GM23338 (cell line): ENCODE measurements around the gene TSFM. TPM values are rescaled to one million over a fixed set of nuclear protein-coding genes. Genes with fewer than 3 reads are reported as not detected.

Source experiments
- ATAC-seq: fragments of 200-7000 bp; cut with Tn5 transposase; 3 replicates; pipeline ENCODE4 v1.9.1; 2020
- DNase-seq: peaks from one replicate; pipeline ENCODE4 v3.0.0-alpha.2; 2015; ENCODE audit warnings: low spot score
- H2AFZ ChIP-seq: fragments of 200-600 bp; sonication (generic); 2 replicates; pipeline ENCODE4 v1.8.0; 2016; ENCODE audit warnings: antibody characterized with exemption, mild to moderate bottlenecking, moderate library complexity
- H3F3A ChIP-seq: fragments of 200-600 bp; sonication (generic); replicated peaks from 2 replicates; pipeline ENCODE4 v1.8.0; 2017; ENCODE audit warnings: antibody characterized with exemption, mixed run types, low read depth
- H3K27ac ChIP-seq: fragments of 200-600 bp; sonication (generic); 2 replicates; pipeline ENCODE4 v1.6.1; 2016; ENCODE audit warnings: low read depth
- H3K27me3 ChIP-seq: fragments of 200-600 bp; sonication (generic); 2 replicates; pipeline ENCODE4 v1.8.0; 2016; ENCODE audit warnings: mild to moderate bottlenecking, mixed run types, moderate library complexity; ENCODE audit not compliant: insufficient read depth
- H3K36me3 ChIP-seq: fragments of 200-600 bp; sonication (generic); 2 replicates; pipeline ENCODE4 v1.8.0; 2016; ENCODE audit warnings: mild to moderate bottlenecking; ENCODE audit not compliant: insufficient read depth
- H3K4me1 ChIP-seq: fragments of 200-600 bp; sonication (generic); 2 replicates; pipeline ENCODE4 v1.8.0; 2016; ENCODE audit warnings: mild to moderate bottlenecking, moderate library complexity; ENCODE audit not compliant: insufficient read depth
- H3K4me2 ChIP-seq: fragments of 200-600 bp; sonication (generic); 2 replicates; pipeline ENCODE4 v1.7.1; 2017; ENCODE audit warnings: mixed run types
- H3K4me3 ChIP-seq: fragments of 200-600 bp; sonication (generic); 2 replicates; pipeline ENCODE4 v1.6.1; 2016; ENCODE audit warnings: mixed run types
- H3K79me2 ChIP-seq: fragments of 200-600 bp; sonication (generic); replicated peaks from 2 replicates; pipeline ENCODE4 v1.8.0; 2017; ENCODE audit warnings: mild to moderate bottlenecking; ENCODE audit not compliant: insufficient read depth
- H3K9me2 ChIP-seq: fragments of 200-600 bp; sonication (generic); 2 replicates; pipeline ENCODE4 v1.8.0; 2017; ENCODE audit not compliant: insufficient read depth
- H4K20me1 ChIP-seq: fragments of 200-600 bp; sonication (generic); replicated peaks from 2 replicates; pipeline ENCODE4 v1.8.0; 2017; ENCODE audit warnings: mild to moderate bottlenecking; ENCODE audit not compliant: insufficient read depth
- H3K27ac Mint-ChIP-seq: 2 replicates; pipeline ENCODE4 v1.8.0; 2020; ENCODE audit warnings: inconsistent platforms, mild to moderate bottlenecking, moderate library complexity, mixed read lengths
- H3K27me3 Mint-ChIP-seq: 3 replicates; pipeline ENCODE4 v1.8.0; 2022; ENCODE audit warnings: low read depth, mild to moderate bottlenecking, moderate library complexity, mixed read lengths, inconsistent platforms; ENCODE audit not compliant: insufficient read depth, poor library complexity
- H3K36me3 Mint-ChIP-seq: 3 replicates; pipeline ENCODE4 v1.8.0; 2021; ENCODE audit warnings: low read depth, mild to moderate bottlenecking, inconsistent platforms, moderate library complexity, mixed read lengths
- H3K4me1 Mint-ChIP-seq: 3 replicates; pipeline ENCODE4 v1.8.0; 2020; ENCODE audit warnings: mild to moderate bottlenecking, inconsistent platforms, mixed read lengths
- H3K4me3 Mint-ChIP-seq: 3 replicates; pipeline ENCODE4 v1.8.0; 2021; ENCODE audit warnings: moderate library complexity, mild to moderate bottlenecking, inconsistent platforms, mixed read lengths
- H3K9me3 Mint-ChIP-seq: 3 replicates; pipeline ENCODE4 v1.8.0; 2020; ENCODE audit warnings: moderate library complexity, mild to moderate bottlenecking, inconsistent platforms, mixed read lengths
- CREB1 ChIP-seq: fragments of 250-450 bp; sonication (Bioruptor Pico); IDR thresholded peaks from 2 replicates; pipeline ENCODE4 v1.5.0; 2020; ENCODE audit warnings: low read depth, mild to moderate bottlenecking, moderate library complexity
- EZH2 ChIP-seq: fragments of 200-600 bp; sonication (generic); IDR thresholded peaks from one replicate; pipeline ENCODE4 v1.8.0; 2017; ENCODE audit warnings: antibody characterized with exemption, mild to moderate bottlenecking, low read depth; ENCODE audit not compliant: unreplicated experiment
- EZH2phosphoT487 ChIP-seq: fragments of 200-600 bp; sonication (generic); IDR thresholded peaks from one replicate; pipeline ENCODE4 v1.8.1; 2018; ENCODE audit warnings: antibody characterized with exemption; ENCODE audit not compliant: unreplicated experiment
- JUNB ChIP-seq: IDR thresholded peaks from one replicate; pipeline ENCODE4 v1.6.1; 2016; ENCODE audit warnings: antibody characterized with exemption; ENCODE audit not compliant: unreplicated experiment
- NANOG ChIP-seq: IDR thresholded peaks from 2 replicates; pipeline ENCODE4 v1.6.1; 2016; ENCODE audit warnings: antibody characterized with exemption, borderline replicate concordance
- POLR2AphosphoS5 ChIP-seq: IDR thresholded peaks from 2 replicates; pipeline ENCODE4 v1.6.1; 2016; ENCODE audit warnings: antibody characterized with exemption, low read depth
- STAT1 ChIP-seq: IDR thresholded peaks from one replicate; pipeline ENCODE4 v1.6.1; 2016; ENCODE audit warnings: antibody characterized with exemption; ENCODE audit not compliant: unreplicated experiment
- ZNF114 ChIP-seq: fragments of 250-450 bp; sonication (Bioruptor Pico); IDR thresholded peaks from 2 replicates; pipeline ENCODE4 v1.5.0; 2020; ENCODE audit warnings: mild to moderate bottlenecking, moderate library complexity
- ZNF331 ChIP-seq: fragments of 250-450 bp; sonication (Bioruptor Pico); IDR thresholded peaks from 2 replicates; pipeline ENCODE4 v1.5.0; 2020; ENCODE audit warnings: low read depth, mild to moderate bottlenecking, moderate library complexity
- polyA plus RNA-seq: library from polyadenylated mRNA; unstranded; fragments of >200 nt; fragmentation: Nextera tagmentation; extraction: Ambion mirVana; gene quantifications from 2 replicates; pipeline ENCODE4 v1.2.1, GENCODE V29; 2016
- total RNA-seq: library from RNA; depleted of rRNA; stranded (reverse); fragments of >200 nt; shearing (Covaris generic); gene quantifications from 2 replicates; pipeline ENCODE4 v1.2.3, GENCODE V29; 2014
- TF ChIP-seq, protein P1 (sequence below): IDR thresholded peaks from 2 replicates; pipeline ENCODE4 v1.6.1; 2016; ENCODE audit warnings: antibody characterized with exemption
- TF ChIP-seq, protein P2 (sequence below): IDR thresholded peaks from one replicate; pipeline ENCODE4 v1.6.1; 2018; ENCODE audit warnings: antibody characterized with exemption; ENCODE audit not compliant: unreplicated experiment
- TF ChIP-seq, protein P3 (sequence below): fragments of 250-450 bp; sonication (Bioruptor Pico); IDR thresholded peaks from 2 replicates; pipeline ENCODE4 v1.5.0; 2020; ENCODE audit warnings: mild to moderate bottlenecking, moderate library complexity
- TF ChIP-seq, protein P4 (sequence below), 2 experiments: fragments of 200-600 bp in 1 of 2; sonication (generic) in 1 of 2; conservative IDR thresholded peaks; 2 replicates each; pipeline versions ENCODE4 v1.5.1 to v1.6.1; 2016 to 2017; ENCODE audit warnings: antibody characterized with exemption in 2 of 2, low read depth in 2 of 2, mild to moderate bottlenecking in 2 of 2, moderate library complexity in 1 of 2

TSFM gene
- total and polyA plus RNA-seq, 2 experiments from 2014 or later = 29.5 to 43.1 TPM

DNA sequence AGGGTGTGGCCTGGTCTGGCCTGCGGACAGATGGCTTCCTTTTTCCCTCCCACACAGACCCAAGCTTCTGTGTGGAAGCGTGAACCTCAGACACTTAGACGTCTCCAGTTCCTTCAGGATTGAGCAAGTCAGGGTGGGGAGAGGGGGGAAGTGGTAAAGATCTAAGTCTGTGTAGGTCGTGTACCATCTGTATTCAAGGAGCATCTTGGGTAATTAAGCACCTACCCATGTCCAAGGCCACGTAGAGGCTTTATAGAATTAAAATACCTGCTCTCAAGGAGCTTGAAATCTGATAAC, 34.2 kb downstream of the TSFM start:
- ATAC-seq = no peak
- H3K36me3 Mint-ChIP-seq = peaks cover 16% of the 10 kb centered on the region; the same call in 2 of the 3 replicates
- Histone ChIP-seq H3K36me3 (no peaks in the 10 kb centered on the region), H4K20me1 (no peaks in the 10 kb centered on the region; the same call in 1 of the 2 replicates), H3K27ac (no peak overlapping the region), H3K9me2 (no peaks in the 10 kb centered on the region; the same call in 1 of the 2 replicates), H3F3A (peaks cover 7% of the 10 kb centered on the region; the same call in 1 of the 2 replicates), H3K27me3 (no peaks in the 10 kb centered on the region), H3K4me3 (no peak overlapping the region), H3K79me2 (no peaks in the 10 kb centered on the region), H2AFZ (no peak overlapping the region), H3K4me2 (no peak overlapping the region), H3K4me1 (0 out of 2 replicates have a peak, but pooled peaks cover 5% of the 10 kb centered on the region)
- peaks cover 11% of the 10 kb centered on the region for H3K4me1 Mint-ChIP-seq
- TF ChIP-seq EZH2phosphoT487 = no peak
- TF ChIP-seq EZH2 = no peak
- no peak for TF ChIP-seq ZNF114 (CRISPR knock-in tag)
- no peak for TF ChIP-seq POLR2AphosphoS5
- TF ChIP-seq JUNB = no peak
- no peak for TF ChIP-seq STAT1
- TF ChIP-seq, protein P1, sequence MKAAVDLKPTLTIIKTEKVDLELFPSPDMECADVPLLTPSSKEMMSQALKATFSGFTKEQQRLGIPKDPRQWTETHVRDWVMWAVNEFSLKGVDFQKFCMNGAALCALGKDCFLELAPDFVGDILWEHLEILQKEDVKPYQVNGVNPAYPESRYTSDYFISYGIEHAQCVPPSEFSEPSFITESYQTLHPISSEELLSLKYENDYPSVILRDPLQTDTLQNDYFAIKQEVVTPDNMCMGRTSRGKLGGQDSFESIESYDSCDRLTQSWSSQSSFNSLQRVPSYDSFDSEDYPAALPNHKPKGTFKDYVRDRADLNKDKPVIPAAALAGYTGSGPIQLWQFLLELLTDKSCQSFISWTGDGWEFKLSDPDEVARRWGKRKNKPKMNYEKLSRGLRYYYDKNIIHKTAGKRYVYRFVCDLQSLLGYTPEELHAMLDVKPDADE = no peak
- no peak for TF ChIP-seq ZNF331 (CRISPR knock-in tag)
- no peak for TF ChIP-seq CREB1 (CRISPR knock-in tag)
- no peak for TF ChIP-seq NANOG
- TF ChIP-seq, protein P2, sequence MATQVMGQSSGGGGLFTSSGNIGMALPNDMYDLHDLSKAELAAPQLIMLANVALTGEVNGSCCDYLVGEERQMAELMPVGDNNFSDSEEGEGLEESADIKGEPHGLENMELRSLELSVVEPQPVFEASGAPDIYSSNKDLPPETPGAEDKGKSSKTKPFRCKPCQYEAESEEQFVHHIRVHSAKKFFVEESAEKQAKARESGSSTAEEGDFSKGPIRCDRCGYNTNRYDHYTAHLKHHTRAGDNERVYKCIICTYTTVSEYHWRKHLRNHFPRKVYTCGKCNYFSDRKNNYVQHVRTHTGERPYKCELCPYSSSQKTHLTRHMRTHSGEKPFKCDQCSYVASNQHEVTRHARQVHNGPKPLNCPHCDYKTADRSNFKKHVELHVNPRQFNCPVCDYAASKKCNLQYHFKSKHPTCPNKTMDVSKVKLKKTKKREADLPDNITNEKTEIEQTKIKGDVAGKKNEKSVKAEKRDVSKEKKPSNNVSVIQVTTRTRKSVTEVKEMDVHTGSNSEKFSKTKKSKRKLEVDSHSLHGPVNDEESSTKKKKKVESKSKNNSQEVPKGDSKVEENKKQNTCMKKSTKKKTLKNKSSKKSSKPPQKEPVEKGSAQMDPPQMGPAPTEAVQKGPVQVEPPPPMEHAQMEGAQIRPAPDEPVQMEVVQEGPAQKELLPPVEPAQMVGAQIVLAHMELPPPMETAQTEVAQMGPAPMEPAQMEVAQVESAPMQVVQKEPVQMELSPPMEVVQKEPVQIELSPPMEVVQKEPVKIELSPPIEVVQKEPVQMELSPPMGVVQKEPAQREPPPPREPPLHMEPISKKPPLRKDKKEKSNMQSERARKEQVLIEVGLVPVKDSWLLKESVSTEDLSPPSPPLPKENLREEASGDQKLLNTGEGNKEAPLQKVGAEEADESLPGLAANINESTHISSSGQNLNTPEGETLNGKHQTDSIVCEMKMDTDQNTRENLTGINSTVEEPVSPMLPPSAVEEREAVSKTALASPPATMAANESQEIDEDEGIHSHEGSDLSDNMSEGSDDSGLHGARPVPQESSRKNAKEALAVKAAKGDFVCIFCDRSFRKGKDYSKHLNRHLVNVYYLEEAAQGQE = no peak
- TF ChIP-seq, protein P3, sequence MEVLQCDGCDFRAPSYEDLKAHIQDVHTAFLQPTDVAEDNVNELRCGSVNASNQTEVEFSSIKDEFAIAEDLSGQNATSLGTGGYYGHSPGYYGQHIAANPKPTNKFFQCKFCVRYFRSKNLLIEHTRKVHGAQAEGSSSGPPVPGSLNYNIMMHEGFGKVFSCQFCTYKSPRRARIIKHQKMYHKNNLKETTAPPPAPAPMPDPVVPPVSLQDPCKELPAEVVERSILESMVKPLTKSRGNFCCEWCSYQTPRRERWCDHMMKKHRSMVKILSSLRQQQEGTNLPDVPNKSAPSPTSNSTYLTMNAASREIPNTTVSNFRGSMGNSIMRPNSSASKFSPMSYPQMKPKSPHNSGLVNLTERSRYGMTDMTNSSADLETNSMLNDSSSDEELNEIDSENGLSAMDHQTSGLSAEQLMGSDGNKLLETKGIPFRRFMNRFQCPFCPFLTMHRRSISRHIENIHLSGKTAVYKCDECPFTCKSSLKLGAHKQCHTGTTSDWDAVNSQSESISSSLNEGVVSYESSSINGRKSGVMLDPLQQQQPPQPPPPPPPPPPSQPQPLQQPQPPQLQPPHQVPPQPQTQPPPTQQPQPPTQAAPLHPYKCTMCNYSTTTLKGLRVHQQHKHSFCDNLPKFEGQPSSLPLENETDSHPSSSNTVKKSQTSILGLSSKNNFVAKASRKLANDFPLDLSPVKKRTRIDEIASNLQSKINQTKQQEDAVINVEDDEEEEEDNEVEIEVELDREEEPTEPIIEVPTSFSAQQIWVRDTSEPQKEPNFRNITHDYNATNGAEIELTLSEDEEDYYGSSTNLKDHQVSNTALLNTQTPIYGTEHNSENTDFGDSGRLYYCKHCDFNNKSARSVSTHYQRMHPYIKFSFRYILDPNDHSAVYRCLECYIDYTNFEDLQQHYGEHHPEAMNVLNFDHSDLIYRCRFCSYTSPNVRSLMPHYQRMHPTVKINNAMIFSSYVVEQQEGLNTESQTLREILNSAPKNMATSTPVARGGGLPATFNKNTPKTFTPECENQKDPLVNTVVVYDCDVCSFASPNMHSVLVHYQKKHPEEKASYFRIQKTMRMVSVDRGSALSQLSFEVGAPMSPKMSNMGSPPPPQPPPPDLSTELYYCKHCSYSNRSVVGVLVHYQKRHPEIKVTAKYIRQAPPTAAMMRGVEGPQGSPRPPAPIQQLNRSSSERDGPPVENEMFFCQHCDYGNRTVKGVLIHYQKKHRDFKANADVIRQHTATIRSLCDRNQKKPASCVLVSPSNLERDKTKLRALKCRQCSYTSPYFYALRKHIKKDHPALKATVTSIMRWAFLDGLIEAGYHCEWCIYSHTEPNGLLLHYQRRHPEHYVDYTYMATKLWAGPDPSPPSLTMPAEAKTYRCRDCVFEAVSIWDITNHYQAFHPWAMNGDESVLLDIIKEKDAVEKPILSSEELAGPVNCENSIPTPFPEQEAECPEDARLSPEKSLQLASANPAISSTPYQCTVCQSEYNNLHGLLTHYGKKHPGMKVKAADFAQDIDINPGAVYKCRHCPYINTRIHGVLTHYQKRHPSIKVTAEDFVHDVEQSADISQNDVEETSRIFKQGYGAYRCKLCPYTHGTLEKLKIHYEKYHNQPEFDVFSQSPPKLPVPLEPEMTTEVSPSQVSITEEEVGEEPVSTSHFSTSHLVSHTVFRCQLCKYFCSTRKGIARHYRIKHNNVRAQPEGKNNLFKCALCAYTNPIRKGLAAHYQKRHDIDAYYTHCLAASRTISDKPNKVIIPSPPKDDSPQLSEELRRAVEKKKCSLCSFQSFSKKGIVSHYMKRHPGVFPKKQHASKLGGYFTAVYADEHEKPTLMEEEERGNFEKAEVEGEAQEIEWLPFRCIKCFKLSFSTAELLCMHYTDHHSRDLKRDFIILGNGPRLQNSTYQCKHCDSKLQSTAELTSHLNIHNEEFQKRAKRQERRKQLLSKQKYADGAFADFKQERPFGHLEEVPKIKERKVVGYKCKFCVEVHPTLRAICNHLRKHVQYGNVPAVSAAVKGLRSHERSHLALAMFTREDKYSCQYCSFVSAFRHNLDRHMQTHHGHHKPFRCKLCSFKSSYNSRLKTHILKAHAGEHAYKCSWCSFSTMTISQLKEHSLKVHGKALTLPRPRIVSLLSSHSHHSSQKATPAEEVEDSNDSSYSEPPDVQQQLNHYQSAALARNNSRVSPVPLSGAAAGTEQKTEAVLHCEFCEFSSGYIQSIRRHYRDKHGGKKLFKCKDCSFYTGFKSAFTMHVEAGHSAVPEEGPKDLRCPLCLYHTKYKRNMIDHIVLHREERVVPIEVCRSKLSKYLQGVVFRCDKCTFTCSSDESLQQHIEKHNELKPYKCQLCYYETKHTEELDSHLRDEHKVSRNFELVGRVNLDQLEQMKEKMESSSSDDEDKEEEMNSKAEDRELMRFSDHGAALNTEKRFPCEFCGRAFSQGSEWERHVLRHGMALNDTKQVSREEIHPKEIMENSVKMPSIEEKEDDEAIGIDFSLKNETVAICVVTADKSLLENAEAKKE = no peak
- TF ChIP-seq, protein P4, sequence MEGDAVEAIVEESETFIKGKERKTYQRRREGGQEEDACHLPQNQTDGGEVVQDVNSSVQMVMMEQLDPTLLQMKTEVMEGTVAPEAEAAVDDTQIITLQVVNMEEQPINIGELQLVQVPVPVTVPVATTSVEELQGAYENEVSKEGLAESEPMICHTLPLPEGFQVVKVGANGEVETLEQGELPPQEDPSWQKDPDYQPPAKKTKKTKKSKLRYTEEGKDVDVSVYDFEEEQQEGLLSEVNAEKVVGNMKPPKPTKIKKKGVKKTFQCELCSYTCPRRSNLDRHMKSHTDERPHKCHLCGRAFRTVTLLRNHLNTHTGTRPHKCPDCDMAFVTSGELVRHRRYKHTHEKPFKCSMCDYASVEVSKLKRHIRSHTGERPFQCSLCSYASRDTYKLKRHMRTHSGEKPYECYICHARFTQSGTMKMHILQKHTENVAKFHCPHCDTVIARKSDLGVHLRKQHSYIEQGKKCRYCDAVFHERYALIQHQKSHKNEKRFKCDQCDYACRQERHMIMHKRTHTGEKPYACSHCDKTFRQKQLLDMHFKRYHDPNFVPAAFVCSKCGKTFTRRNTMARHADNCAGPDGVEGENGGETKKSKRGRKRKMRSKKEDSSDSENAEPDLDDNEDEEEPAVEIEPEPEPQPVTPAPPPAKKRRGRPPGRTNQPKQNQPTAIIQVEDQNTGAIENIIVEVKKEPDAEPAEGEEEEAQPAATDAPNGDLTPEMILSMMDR (conservative IDR thresholded peaks at IDR 0.05; ENCODE audit: low read depth in 2 of 2) = no peak
- H3K4me3 Mint-ChIP-seq = no peak overlapping the region
- no peaks in the 10 kb centered on the region for H3K9me3 Mint-ChIP-seq
- no peak for DNase-seq
- no peak overlapping the region for H3K27ac Mint-ChIP-seq
- H3K27me3 Mint-ChIP-seq = peaks cover 19% of the 10 kb centered on the region
